ENCODE results near the gene EPAS1.
A peak's percentile ranks its signal among the peaks of the same experiment; 100 is the strongest.

Gene EPAS1

DNA sequence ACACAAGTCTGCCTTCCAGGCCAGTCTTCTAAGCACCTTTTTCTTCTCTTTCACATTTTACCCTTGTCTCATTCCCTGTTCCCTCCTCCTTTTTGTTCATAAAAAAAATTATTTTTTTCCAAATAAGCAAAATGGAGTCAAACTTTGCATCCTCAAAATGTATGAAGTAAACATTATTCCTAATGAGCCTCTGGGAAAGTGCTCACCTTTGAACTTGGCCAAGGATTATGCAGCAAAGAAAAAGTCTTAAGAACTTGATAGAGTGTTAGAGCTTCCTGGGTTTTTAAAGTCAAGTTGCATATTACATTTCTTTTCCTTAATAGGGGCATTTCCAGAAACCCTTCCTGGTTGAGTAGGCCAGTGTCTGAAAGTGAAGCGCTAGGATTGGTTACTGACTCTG, 31.6 kb downstream of the EPAS1 start:
- Mint-ChIP-seq H3K27ac (no peak overlapping the region), H3K36me3 (no peaks in the 10 kb centered on the region), H3K4me1 (peaks cover 8% of the 10 kb centered on the region), H3K27me3 (peaks cover 47% of the 10 kb centered on the region), H3K9me3 (no peaks in the 10 kb centered on the region), H3K4me3 (no peak overlapping the region)
- DNase-seq: no peak
- CTCF ChIA-PET: interaction anchor here (1.5 kb wide), 1 partner anchor 11 kb away, joined by 3 read pairs; no protein-coding TSS in a partner anchor

DNA sequence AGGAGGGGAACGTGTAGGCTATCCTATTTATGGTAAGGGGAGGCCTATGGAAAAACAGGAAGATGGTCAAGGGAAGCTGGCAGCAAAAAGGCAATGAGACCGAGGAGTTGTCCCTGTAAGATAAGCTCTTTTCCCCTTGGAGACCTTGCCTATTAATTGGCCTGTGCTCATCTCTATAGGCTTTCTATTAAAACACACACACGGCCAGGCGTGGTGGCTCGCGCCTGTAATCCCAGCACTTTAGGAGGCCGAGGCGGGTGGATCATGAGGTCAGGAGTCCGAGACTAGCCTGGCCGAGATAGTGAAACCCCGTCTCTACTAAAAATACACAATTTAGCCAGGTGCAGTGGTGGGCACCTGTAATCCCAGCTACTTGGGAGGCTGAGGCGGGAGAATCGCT, 32.1 kb downstream of the EPAS1 start:
- CTCF ChIA-PET: interaction anchor here (1.5 kb wide), 1 partner anchor 11 kb away, joined by 3 read pairs; no protein-coding TSS in a partner anchor
- no peaks in the 10 kb centered on the region for H3K9me3 Mint-ChIP-seq
- H3K27ac Mint-ChIP-seq: no peak overlapping the region
- H3K4me3 Mint-ChIP-seq: no peak overlapping the region
- H3K4me1 Mint-ChIP-seq: peaks cover 10% of the 10 kb centered on the region
- DNase-seq: no peak
- peaks cover 52% of the 10 kb centered on the region for H3K27me3 Mint-ChIP-seq
- no peaks in the 10 kb centered on the region for H3K36me3 Mint-ChIP-seq

- Mint-ChIP-seq H3K36me3 (no peaks in the 10 kb centered on the region), H3K4me1 (peaks cover 17% of the 10 kb centered on the region), H3K27ac (no peak overlapping the region), H3K27me3 (peaks cover 52% of the 10 kb centered on the region), H3K9me3 (no peaks in the 10 kb centered on the region), H3K4me3 (no peak overlapping the region)
- CTCF ChIA-PET: interaction anchor here (0.6 to 1.5 kb wide), 2 partner anchors 10 to 268 kb away, joined by 3 read pairs; no protein-coding TSS in a partner anchor
- no peak for DNase-seq
Measured at GRCh38 chr2:46329803-46330775, 32.9 kb downstream of the EPAS1 start.

GRCh38 chr2:46331109-46331766, 34.0 kb downstream of the EPAS1 start:
- no peak overlapping the region for H3K27ac Mint-ChIP-seq
- H3K4me1 Mint-ChIP-seq: peaks cover 17% of the 10 kb centered on the region
- no peak overlapping the region for H3K4me3 Mint-ChIP-seq
- no peaks in the 10 kb centered on the region for H3K36me3 Mint-ChIP-seq
- H3K27me3 Mint-ChIP-seq: peaks cover 49% of the 10 kb centered on the region
- DNase-seq: no peak
- CTCF ChIA-PET: interaction anchor here (1.4 kb wide), 1 partner anchor 32 kb away, joined by 3 read pairs; no protein-coding TSS in a partner anchor
- no peaks in the 10 kb centered on the region for H3K9me3 Mint-ChIP-seq

DNA sequence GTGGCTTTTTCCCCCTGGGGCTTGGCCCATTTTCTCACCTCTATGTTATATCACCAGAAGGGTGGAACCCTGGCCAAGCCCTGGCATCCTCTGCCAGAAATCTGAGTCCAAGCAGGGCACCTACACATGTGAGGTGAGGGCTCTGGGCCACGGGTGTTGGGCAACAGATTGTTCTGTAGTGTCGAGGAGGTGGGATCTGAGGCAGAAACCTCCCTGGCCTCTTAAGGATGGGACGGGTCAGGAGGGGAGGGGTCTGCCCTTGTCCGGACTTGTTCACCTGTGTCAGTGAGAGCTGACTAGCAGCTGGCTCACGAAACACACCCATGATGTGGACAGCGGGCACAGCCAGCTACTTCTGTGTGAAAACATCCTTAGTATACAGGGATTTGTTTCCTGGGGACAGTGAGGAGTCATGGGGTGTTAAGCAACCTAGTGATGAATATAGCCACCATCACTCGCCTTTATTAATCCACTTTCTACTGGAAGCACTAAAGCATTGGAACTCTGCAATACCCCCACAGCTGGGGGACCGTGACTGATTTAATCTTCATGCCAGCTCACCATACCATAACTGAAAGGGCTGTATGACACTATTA, 35.6 kb downstream of the EPAS1 start:
- Mint-ChIP-seq H3K27me3 (peaks cover 63% of the 10 kb centered on the region), H3K27ac (no peak overlapping the region), H3K36me3 (no peaks in the 10 kb centered on the region), H3K9me3 (no peaks in the 10 kb centered on the region), H3K4me1 (peaks cover 24% of the 10 kb centered on the region), H3K4me3 (no peak overlapping the region)
- CTCF ChIA-PET: interaction anchor here (1.3 kb wide), 1 partner anchor 31 kb away, joined by 3 read pairs; no protein-coding TSS in a partner anchor
- no peak for DNase-seq

DNA sequence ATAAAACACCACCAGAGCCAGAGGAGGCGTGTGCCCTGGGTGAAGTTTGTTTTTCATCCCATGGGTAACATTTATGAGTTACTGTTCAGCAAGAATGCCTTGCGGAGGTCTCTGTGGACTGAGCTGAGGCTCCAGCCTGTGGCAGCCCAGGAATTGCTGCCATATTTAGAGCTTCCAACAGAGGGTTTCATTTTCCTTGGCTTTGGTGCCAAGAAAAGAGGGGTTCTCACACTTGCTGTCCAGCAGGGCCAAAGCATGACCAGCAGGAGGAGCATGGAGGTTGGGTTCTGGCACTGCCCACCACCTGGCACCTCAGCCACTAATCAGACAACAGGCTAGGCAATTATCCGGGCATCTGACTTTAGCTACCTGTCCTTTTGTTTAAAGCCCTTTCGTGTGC, 36.7 kb downstream of the EPAS1 start:
- Mint-ChIP-seq H3K27ac (no peak overlapping the region), H3K9me3 (no peaks in the 10 kb centered on the region), H3K27me3 (peaks cover 71% of the 10 kb centered on the region), H3K4me1 (peaks cover 27% of the 10 kb centered on the region), H3K36me3 (no peaks in the 10 kb centered on the region), H3K4me3 (no peak overlapping the region)
- DNase-seq: peak; percentile 36
- CTCF ChIA-PET: interaction anchor here (1.3 kb wide), 1 partner anchor 29 kb away, joined by 3 read pairs; no protein-coding TSS in a partner anchor

- no peak overlapping the region for H3K27ac Mint-ChIP-seq
- no peaks in the 10 kb centered on the region for H3K36me3 Mint-ChIP-seq
- H3K4me3 Mint-ChIP-seq: no peak overlapping the region
- no peaks in the 10 kb centered on the region for H3K9me3 Mint-ChIP-seq
- H3K27me3 Mint-ChIP-seq: peaks cover 67% of the 10 kb centered on the region
- CTCF ChIA-PET: interaction anchor here (0.7 kb wide), 1 partner anchor 32 kb away, joined by 3 read pairs; no protein-coding TSS in a partner anchor
- DNase-seq: no peak
- peaks cover 27% of the 10 kb centered on the region for H3K4me1 Mint-ChIP-seq
Measured at GRCh38 chr2:46334389-46335271, 37.4 kb downstream of the EPAS1 start.

DNA sequence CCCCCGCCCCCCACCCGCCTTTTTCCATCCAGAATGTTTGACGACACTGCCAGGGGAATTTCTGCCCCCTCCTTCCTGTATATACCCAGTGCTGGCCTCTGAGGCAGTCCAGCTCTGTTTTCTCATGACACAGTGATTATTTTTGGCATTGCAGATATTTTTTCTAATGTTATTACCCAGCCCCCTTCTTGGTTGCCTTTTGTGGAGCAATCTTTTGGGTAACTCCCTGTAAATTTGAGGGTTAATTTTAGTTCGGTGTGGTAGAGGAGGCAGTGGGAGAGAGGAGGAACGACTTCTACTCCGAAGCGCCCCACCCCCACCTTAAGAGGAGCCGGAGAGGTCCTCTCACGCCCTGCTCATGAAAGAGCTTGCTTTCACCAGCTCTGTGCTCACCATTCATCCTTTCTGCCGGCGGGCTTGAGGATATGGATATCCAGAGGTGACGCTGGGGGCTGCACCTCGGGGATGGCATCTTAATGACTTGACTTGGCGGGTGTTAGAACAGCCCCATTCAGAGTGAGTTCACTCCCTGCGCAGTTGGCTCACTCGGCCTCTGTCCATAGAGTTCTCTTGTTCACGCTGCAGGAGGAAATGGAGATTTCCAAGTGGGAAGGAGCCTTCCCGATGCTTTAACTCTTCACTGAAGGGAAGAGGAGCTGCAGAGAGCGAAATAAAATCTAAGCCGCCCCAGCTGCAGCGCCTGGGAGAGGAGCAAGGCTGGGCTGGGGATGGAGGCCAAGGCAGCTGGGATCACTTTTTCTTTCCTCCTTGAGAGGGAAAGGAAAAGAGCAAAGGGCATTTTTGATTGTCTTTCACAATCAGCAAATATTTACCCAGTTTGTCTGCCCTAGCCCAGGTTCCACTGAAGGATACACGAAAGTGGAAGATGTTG, 38.4 kb downstream of the EPAS1 start:
- no peaks in the 10 kb centered on the region for H3K9me3 Mint-ChIP-seq
- peaks cover 74% of the 10 kb centered on the region for H3K27me3 Mint-ChIP-seq
- H3K4me1 Mint-ChIP-seq: peaks cover 27% of the 10 kb centered on the region
- DNase-seq: no peak
- no peak overlapping the region for H3K27ac Mint-ChIP-seq
- H3K4me3 Mint-ChIP-seq: no peak overlapping the region
- no peaks in the 10 kb centered on the region for H3K36me3 Mint-ChIP-seq
- CTCF ChIA-PET: no interaction called here

DNA sequence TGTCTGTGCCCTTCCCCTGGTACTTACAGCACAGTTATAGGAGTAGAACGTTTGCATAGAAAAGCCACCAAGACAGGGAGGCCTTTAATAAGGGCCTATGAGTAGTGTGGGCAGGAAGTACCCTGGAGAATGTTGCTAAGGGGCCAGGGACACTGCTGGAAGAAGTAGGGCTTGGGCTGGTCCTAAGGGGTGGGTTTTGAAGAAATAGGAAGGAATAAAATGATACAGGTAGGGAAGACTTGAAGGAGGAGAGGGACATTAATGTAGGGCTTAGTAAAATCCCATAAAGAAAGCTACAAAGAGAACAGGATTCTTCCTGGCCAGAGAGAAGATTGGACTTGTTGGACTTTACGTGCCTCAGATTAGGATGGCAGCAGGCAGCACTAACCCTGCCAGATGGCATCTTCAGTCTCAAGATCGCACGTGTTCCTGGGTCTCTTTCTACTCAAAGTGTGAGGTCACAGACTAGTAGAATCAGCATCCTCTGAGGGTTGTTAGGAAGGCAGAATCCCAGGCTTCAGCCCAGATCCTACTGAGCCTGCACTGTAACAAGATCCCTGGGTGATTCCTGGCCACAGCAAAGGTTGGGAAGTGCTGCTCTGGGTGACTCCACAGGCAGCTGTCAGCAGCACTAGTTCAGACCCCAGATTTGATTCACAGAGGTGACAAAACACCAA, 39.2 kb downstream of the EPAS1 start:
- H3K9me3 Mint-ChIP-seq: no peaks in the 10 kb centered on the region
- peaks cover 27% of the 10 kb centered on the region for H3K4me1 Mint-ChIP-seq
- H3K27ac Mint-ChIP-seq: no peak overlapping the region
- no peak overlapping the region for H3K4me3 Mint-ChIP-seq
- CTCF ChIA-PET: interaction anchor here (0.9 to 1.6 kb wide), 2 partner anchors 27 to 30 kb away, joined by 3 to 5 read pairs; no protein-coding TSS in a partner anchor
- H3K27me3 Mint-ChIP-seq: peaks cover 77% of the 10 kb centered on the region
- DNase-seq: no peak
- H3K36me3 Mint-ChIP-seq: no peaks in the 10 kb centered on the region

DNA sequence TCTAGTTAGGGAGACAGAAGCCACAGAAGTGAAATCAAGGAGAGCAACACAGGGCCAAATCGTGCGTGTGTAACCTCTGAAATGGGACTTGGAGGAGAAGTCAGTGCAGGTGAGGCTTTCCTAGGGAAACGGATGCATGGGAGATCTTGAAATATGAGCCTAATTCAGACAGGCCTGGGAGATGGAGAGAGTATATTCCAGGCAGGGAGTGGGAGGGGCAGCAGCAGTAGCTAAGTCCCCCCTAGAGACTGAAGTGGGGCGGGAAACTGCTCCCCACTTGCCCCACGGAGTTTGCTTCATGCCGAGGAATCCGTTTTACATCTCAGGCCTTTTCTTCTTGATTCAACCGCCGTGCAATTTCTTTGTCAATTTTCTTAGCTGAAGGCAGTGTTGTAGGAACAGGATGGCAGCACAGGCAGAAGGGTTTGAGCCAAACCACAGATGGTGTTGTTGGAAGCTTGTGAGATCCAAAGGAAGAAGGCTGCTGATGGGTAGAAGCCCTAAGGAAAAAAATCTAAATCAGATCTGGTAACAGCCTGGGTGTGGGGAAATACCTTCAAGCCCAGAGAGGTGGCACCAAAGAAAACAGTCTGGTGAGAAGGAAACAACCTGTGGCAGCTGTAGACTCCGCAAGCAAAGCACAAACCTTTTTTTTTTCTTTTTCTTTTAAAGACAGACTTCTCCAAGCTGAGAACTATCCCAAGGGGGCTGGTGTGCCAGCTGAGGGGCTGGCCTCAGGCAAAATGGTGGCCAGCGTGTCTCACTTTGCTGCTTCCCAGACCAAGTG, 40.2 kb downstream of the EPAS1 start:
- H3K9me3 Mint-ChIP-seq: no peaks in the 10 kb centered on the region
- H3K36me3 Mint-ChIP-seq: no peaks in the 10 kb centered on the region
- no peak overlapping the region for H3K27ac Mint-ChIP-seq
- H3K4me1 Mint-ChIP-seq: peaks cover 29% of the 10 kb centered on the region
- peak; percentile 30 for DNase-seq
- peaks cover 77% of the 10 kb centered on the region for H3K27me3 Mint-ChIP-seq
- no peak overlapping the region for H3K4me3 Mint-ChIP-seq
- CTCF ChIA-PET: interaction anchor here (0.9 to 1.7 kb wide), 5 partner anchors 26 to 126 kb away, joined by 3 to 5 read pairs (median 3); no protein-coding TSS in a partner anchor

DNA sequence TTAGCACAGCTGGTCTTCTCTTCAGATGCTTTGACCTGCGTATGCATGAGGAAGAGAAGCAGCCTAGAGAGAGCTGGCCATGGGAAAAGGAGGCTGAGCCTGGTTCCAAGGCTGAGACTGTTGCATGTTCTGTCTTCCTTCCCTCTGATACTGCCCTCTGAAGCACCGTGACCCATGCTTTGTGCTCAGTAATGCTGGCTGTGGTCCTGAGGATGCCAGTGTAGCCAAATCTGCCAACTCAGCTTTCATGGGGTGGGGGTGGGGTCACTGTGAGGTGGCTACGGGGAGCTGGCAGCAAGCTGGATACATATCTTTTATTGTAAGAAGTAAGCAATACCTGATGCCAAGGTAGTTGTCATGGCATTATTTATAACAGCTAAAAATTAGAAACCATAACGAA, 41.5 kb downstream of the EPAS1 start:
- peaks cover 75% of the 10 kb centered on the region for H3K27me3 Mint-ChIP-seq
- H3K36me3 Mint-ChIP-seq: no peaks in the 10 kb centered on the region
- H3K4me1 Mint-ChIP-seq: peaks cover 29% of the 10 kb centered on the region
- no peak overlapping the region for H3K4me3 Mint-ChIP-seq
- CTCF ChIA-PET: interaction anchor here (1.2 to 3.5 kb wide), 5 partner anchors 11 to 125 kb away, joined by 3 to 11 read pairs (median 3); no protein-coding TSS in a partner anchor
- DNase-seq: no peak
- no peak overlapping the region for H3K27ac Mint-ChIP-seq
- H3K9me3 Mint-ChIP-seq: no peaks in the 10 kb centered on the region

Data from activated naive CD4-positive, alpha-beta T cell treated with anti-CD3 and anti-CD28 coated beads, Interleukin-2, amount 10 ng/mL, durations not matched to agents 7 days and 5 days (primary cell).